ENCODE results near the gene PPP4R2.

DNA sequence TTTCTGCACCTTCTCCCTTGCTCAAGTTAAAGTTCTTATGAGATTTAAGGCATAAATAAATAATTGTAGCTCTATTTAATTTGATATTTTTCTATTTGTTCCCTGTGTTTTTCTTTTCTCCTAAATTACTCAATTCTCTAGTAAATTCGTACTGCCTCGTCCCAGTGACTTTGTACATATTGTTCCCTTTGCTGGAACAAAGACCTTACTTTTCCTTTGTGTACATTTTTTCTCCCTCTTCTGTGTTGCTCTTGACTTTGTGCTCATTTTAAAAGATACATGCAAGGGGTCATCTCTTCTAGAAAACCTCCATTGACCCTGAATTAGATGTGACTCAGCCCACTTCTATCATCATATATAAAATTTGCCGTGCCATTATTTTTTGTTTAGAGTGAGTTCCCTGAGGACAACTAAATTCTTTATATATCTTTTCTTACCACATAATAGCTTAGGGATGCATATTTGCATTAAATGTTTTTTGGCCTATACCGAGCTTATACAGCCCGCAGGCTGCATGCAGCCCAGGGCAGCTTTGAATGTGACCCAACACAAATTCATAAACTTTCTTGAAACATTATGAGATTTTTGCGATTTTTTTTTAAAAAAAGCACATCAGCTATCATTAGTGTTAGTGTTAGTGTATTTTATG is 29.6 kb downstream of the PPP4R2 start:
- TF ChIP-seq, protein P1, sequence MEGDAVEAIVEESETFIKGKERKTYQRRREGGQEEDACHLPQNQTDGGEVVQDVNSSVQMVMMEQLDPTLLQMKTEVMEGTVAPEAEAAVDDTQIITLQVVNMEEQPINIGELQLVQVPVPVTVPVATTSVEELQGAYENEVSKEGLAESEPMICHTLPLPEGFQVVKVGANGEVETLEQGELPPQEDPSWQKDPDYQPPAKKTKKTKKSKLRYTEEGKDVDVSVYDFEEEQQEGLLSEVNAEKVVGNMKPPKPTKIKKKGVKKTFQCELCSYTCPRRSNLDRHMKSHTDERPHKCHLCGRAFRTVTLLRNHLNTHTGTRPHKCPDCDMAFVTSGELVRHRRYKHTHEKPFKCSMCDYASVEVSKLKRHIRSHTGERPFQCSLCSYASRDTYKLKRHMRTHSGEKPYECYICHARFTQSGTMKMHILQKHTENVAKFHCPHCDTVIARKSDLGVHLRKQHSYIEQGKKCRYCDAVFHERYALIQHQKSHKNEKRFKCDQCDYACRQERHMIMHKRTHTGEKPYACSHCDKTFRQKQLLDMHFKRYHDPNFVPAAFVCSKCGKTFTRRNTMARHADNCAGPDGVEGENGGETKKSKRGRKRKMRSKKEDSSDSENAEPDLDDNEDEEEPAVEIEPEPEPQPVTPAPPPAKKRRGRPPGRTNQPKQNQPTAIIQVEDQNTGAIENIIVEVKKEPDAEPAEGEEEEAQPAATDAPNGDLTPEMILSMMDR (IDR thresholded peaks at IDR 0.05; ENCODE audit: poor library complexity): no peak
- TF ChIP-seq EZH2 (IDR thresholded peaks at IDR 0.05; ENCODE audit: borderline replicate concordance) (no peak), EZH2phosphoT487 (IDR thresholded peaks at IDR 0.05; ENCODE audit: low read depth, severe bottlenecking, unreplicated experiment) (no peak)

Data from hepatocyte (in vitro differentiated cells).